ENCODE data around the gene PLEKHA5. TPM values are rescaled to one million over a fixed set of nuclear protein-coding genes. Genes with fewer than 3 reads are reported as not detected.
A peak's percentile ranks its signal among the peaks of the same experiment; 100 is the strongest.

PLEKHA5 gene
- polyA plus RNA-seq, 1 of the 3 experiments (the other 2 are of a cell fraction), result 7.1 TPM

DNA sequence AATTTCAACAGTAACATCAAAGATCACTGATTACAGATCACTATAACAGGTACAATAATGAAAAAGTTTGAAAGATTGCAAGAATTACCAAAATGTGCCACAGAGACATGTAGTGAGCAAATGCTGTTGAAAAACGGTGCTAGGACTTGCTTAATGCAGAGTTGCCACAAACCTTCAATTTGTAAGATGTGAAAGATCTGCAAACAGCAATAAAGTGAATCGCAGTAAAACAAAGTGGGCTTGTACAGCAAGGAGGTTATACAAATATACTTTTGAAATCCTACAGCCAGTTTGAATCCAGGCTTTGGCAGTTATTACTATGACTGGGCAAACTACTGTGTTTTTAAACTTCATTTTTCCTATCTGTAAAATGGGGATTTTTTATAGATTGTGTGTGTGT is 1.0 kb upstream of the PLEKHA5 start:
- Histone ChIP-seq H3K4me1 (ENCODE audit: control insufficient read depth in 1 of 2, insufficient read depth in 2 of 2, low read depth in 1 of 2, low read length in 1 of 2) (peaks cover 3 to 11% of the 10 kb centered on the region in 2 experiments; a peak in 2 of 4 replicates), H2AFZ (ENCODE audit: low read depth) (no peak overlapping the region), H3K4me3 (ENCODE audit: low read depth in 2 of 2, low read length in 1 of 2) (no peak overlapping the region), H3K4me2 (no peak overlapping the region), H3K9me2 (no peaks in the 10 kb centered on the region), H3K36me3 (replicated peaks in 1 of 2; ENCODE audit: control insufficient read depth in 1 of 2, insufficient read depth in 2 of 2, low read length in 1 of 2) (peaks cover 0 to 11% of the 10 kb centered on the region in 2 experiments), H3K27me3 (ENCODE audit: insufficient read depth) (no peaks in the 10 kb centered on the region), H3K9ac (no peak overlapping the region), H3K79me2 (ENCODE audit: insufficient read depth) (peaks cover 21% of the 10 kb centered on the region), H3K9me3 (0 out of 2 replicates have a peak, but pooled peaks cover 5% of the 10 kb centered on the region), H3K27ac (ENCODE audit: low read depth in 2 of 2, low read length in 1 of 2) (peak overlapping the region in 1 of 2 experiments; percentile 61; a peak in 1 of 4 replicates), H4K20me1 (ENCODE audit: insufficient read depth) (no peaks in the 10 kb centered on the region), H3F3A (replicated peaks; ENCODE audit: insufficient read depth) (peaks cover 22% of the 10 kb centered on the region)
- CTCF ChIA-PET, result no interaction called here
- no peak for DNase-seq
- POLR2A ChIA-PET, result no interaction called here
- TF ChIP-seq RFX5 (IDR thresholded peaks at IDR 0.05; ENCODE audit: low read length), result no peak
- no peak for TF ChIP-seq FOXM1 (IDR thresholded peaks at IDR 0.05; ENCODE audit: low read depth)
- TF ChIP-seq POLR2AphosphoS5 (IDR thresholded peaks at IDR 0.05; ENCODE audit: low read depth, low read length), result no peak
- no peak for TF ChIP-seq TEAD4 (IDR thresholded peaks at IDR 0.05; ENCODE audit: borderline replicate concordance, insufficient read depth)
- TF ChIP-seq, protein P1, sequence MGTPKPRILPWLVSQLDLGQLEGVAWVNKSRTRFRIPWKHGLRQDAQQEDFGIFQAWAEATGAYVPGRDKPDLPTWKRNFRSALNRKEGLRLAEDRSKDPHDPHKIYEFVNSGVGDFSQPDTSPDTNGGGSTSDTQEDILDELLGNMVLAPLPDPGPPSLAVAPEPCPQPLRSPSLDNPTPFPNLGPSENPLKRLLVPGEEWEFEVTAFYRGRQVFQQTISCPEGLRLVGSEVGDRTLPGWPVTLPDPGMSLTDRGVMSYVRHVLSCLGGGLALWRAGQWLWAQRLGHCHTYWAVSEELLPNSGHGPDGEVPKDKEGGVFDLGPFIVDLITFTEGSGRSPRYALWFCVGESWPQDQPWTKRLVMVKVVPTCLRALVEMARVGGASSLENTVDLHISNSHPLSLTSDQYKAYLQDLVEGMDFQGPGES (IDR thresholded peaks at IDR 0.05; ENCODE audit: low read depth, low read length), result no peak
- 96% methylated on average over 2 of the region's 2 CpGs for whole genome bisulfite sequencing (ENCODE audit: low lambda C conversion rate)

DNA sequence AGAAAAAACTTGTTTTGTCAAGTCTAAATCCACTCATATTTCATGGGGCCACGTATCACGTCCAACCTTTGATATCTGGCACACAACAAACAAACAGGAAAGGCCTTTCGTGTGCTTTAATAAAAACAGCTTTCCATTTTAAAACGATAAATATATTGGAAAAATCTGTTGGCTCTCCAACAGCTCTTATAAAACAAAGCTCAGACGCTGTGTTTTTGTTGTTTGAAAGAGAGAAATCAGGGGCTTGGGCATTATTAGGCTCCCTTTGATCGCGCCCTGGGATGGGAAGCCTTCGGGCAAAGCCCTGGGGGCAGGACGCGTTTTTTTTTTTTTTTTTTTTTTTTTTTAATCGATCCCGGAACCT is 429 bp upstream of the PLEKHA5 start:
- DNase-seq, result no peak
- H3K4me1 ChIP-seq (ENCODE audit: control insufficient read depth in 1 of 2, insufficient read depth in 2 of 2, low read depth in 1 of 2, low read length in 1 of 2), result peaks cover 3 to 11% of the 10 kb centered on the region in 2 experiments; a peak in 2 of 4 replicates
- POLR2A ChIA-PET, result no interaction called here
- H3K9me3 ChIP-seq, result 0 out of 2 replicates have a peak, but pooled peaks cover 5% of the 10 kb centered on the region
- no peaks in the 10 kb centered on the region for H3K27me3 ChIP-seq (ENCODE audit: insufficient read depth)
- TF ChIP-seq FOSL2 (IDR thresholded peaks at IDR 0.05; ENCODE audit: borderline replicate concordance, low read depth) (no peak), MEF2A (IDR thresholded peaks at IDR 0.05; ENCODE audit: borderline replicate concordance, low read depth) (no peak), TCF12 (IDR thresholded peaks at IDR 0.05) (no peak), GABPA (IDR thresholded peaks at IDR 0.05; ENCODE audit: low read depth) (no peak), MAX (IDR thresholded peaks at IDR 0.05; ENCODE audit: low read depth) (no peak), RFX5 (IDR thresholded peaks at IDR 0.05; ENCODE audit: low read length) (no peak)
- 20% methylated on average over 12 of the region's 12 CpGs for WGBS (ENCODE audit: low lambda C conversion rate)
- H3K4me2 ChIP-seq, result no peak overlapping the region
- H3K36me3 ChIP-seq (replicated peaks in 1 of 2; ENCODE audit: control insufficient read depth in 1 of 2, insufficient read depth in 2 of 2, low read length in 1 of 2), result peaks cover 0 to 15% of the 10 kb centered on the region in 2 experiments
- H3K79me2 ChIP-seq (ENCODE audit: insufficient read depth), result peaks cover 27% of the 10 kb centered on the region
- H4K20me1 ChIP-seq (ENCODE audit: insufficient read depth), result no peaks in the 10 kb centered on the region
- no peaks in the 10 kb centered on the region for H3K9me2 ChIP-seq
- peak overlapping the region; percentile 61 to 72; a peak in 3 of 4 replicates for H3K27ac ChIP-seq (ENCODE audit: low read depth in 2 of 2, low read length in 1 of 2)
- peak overlapping the region; percentile 43 to 91; a peak in 3 of 4 replicates for H3K4me3 ChIP-seq (ENCODE audit: low read depth in 2 of 2, low read length in 1 of 2)
- CTCF ChIA-PET, result no interaction called here
- H3F3A ChIP-seq (replicated peaks; ENCODE audit: insufficient read depth), result peaks cover 22% of the 10 kb centered on the region
- no peak overlapping the region; the same call in 1 of the 2 replicates for H3K9ac ChIP-seq
- H2AFZ ChIP-seq (ENCODE audit: low read depth), result peak overlapping the region; percentile 87
